ENCODE measurements around the gene PANK4. TPM values are rescaled to one million over a fixed set of nuclear protein-coding genes. Genes with fewer than 3 reads are reported as not detected.

Gene PANK4
- total and polyA plus RNA-seq, 9 of the 15 experiments (the other 6 are each of a cell fraction or from before 2014, with no cell fraction given) = 0.93 to 55.6 (median 31.5) TPM

DNA sequence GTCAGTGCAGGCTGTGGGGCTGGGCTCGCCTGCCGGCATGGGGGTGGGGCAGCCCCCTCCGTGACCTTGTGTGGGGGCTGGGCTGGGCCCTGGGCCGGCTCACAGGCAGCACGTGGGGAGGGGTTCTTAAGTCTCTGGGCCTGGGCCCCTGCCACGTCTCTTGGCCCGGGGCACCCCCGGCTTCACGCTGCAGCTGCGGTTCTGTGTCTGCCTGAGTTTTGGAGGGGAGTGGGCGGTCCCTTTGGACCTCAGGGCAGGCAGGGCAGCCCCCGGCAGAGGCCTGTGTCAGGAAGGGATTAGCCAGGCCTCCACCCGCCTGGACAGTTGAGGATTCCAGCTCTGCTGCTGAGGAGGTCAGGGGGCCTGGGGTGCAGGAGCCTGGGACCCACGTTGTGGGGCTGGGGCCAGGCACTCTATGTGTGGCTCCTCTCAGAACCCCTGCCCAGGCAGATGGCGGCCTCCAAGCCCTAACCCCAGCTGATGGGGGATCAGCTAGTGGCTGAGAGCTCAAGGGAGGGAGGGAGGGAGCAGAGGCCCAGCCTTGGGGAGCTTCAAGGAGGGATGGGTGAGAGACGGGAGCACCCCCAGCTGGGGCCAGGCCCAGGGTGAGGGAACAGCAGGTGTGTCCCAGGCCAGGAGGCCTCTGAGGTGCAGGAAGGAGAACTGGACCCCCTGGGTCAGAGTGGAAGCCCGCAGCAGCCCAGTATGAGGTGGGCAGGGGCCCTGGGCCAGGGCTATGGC is 52.1 kb downstream of the PANK4 start:
- H3K27ac ChIP-seq (ENCODE audit: extremely low read depth, low read depth, low read length) = no peak overlapping the region
- BruUV-seq (replicated peaks) = no TSS peak
- H3K9me1 ChIP-seq (ENCODE audit: control insufficient read depth, insufficient read depth, low read length) = no peaks in the 10 kb centered on the region
- ATAC-seq (no peak), FAIRE-seq (no peak), DNase-seq (ENCODE audit: extremely low read depth in 1 of 4, low spot score in 3 of 4) (peak in 2 of 4 experiments; percentile 51 to 53)
- H3K9ac ChIP-seq (ENCODE audit: insufficient read depth in 1 of 2, low read depth in 2 of 2, low read length in 2 of 2) = peak overlapping the region in 1 of 2 experiments; percentile 76; a peak in 2 of 4 replicates
- WGBS (ENCODE audit: insufficient coverage, low coverage, missing lambda C conversion rate) = 12% methylated on average over 17 of the region's 17 CpGs
- peaks cover 0 to 90% of the 10 kb centered on the region in 2 experiments; a peak in 2 of 5 replicates for H3K4me1 ChIP-seq (replicated peaks in 1 of 2; ENCODE audit: control insufficient read depth in 2 of 2, insufficient read depth in 2 of 2, low read length in 2 of 2)
- CTCF ChIA-PET (ENCODE audit: low intra/inter-chr PET ratio) = no interaction called here
- POLR2A ChIA-PET = no interaction called here
- H3K9me3 ChIP-seq (replicated peaks; ENCODE audit: control insufficient read depth, insufficient read depth, low read depth, low read length) = no peaks in the 10 kb centered on the region
- H4K20me1 ChIP-seq (replicated peaks; ENCODE audit: control insufficient read depth, insufficient read depth, low read length) = peaks cover 33% of the 10 kb centered on the region
- H3K4me2 ChIP-seq (ENCODE audit: insufficient read depth, low read length) = no peak overlapping the region
- H3K27me3 ChIP-seq (ENCODE audit: control insufficient read depth in 2 of 2, insufficient read depth in 2 of 2, low read length in 2 of 2) = peaks cover 9 to 78% of the 10 kb centered on the region in 2 experiments; a peak in 3 of 5 replicates
- H3K4me3 ChIP-seq = no peak overlapping the region
- in situ Hi-C loops (cut with MboI) = no loop called here
- H3K36me3 ChIP-seq (ENCODE audit: control insufficient read depth, insufficient read depth, low read length) = no peaks in the 10 kb centered on the region
- H3K79me2 ChIP-seq (ENCODE audit: control insufficient read depth, insufficient read depth, low read length) = no peaks in the 10 kb centered on the region
- H2AFZ ChIP-seq (ENCODE audit: low read depth, low read length) = no peak overlapping the region
- TF ChIP-seq PRDM10 (IDR thresholded peaks at IDR 0.05; ENCODE audit: partially characterized antibody) (peak; percentile 85), UBTF (IDR thresholded peaks at IDR 0.05; ENCODE audit: borderline replicate concordance in 1 of 2, low read depth in 2 of 2, low read length in 2 of 2) (0 out of 4 replicates have a peak, but pooled peaks of 1 of the 2 experiments have one; percentile 20), RFX1 (IDR thresholded peaks at IDR 0.05) (no peak)
- intact Hi-C loops (cut with micrococcal nuclease) = no loop called here
